A673 (cell line): ENCODE measurements around the gene PIP4K2C. TPM values are rescaled to one million over a fixed set of nuclear protein-coding genes. Genes with fewer than 3 reads are reported as not detected.

Experiments used
- BruUV-seq: library from RNA; stranded (reverse); fragments of 400-500 nt; replicated peaks from 2 replicates; lab custom pipeline; 2021; lab: Mats Ljungman, UMichigan
- CTCF ChIA-PET: fragments of 300-600 bp; sonication (Branson Sonifier 250); formaldehyde crosslinking; loops from one replicate; lab custom pipeline; 2022; ENCODE audit warnings: antibody characterized with exemption; lab: Charles Lee
- POLR2A ChIA-PET: fragments of 300-600 bp; sonication (Branson Sonifier 250); formaldehyde crosslinking; loops from one replicate; lab custom pipeline; 2022; ENCODE audit warnings: antibody characterized with exemption; ENCODE audit not compliant: low non-redundant PET; lab: Charles Lee
- DNase-seq: peaks from one replicate; pipeline ENCODE4 v3.0.0-alpha.2; 2015; ENCODE audit warnings: low spot score
- H3K27ac ChIP-seq: fragments of 200-600 bp; sonication (generic); 2 replicates; pipeline ENCODE4 v1.5.1; 2016; ENCODE audit warnings: mixed run types, low read depth, mild to moderate bottlenecking, mixed read lengths, antibody characterized with exemption, low read length; ENCODE audit not compliant: poor library complexity, severe bottlenecking
- H3K27me3 ChIP-seq: fragments of 200-600 bp; sonication (generic); replicated peaks from 2 replicates; pipeline ENCODE4 v1.6.1; 2017; ENCODE audit warnings: mixed run types, low read depth, mild to moderate bottlenecking, mixed read lengths, antibody characterized with exemption, low read length; ENCODE audit not compliant: insufficient read depth, poor library complexity
- H3K36me3 ChIP-seq: fragments of 200-600 bp; sonication (generic); 2 replicates; pipeline ENCODE4 v1.6.1; 2016; ENCODE audit warnings: mixed run types, mild to moderate bottlenecking, mixed read lengths, antibody characterized with exemption, low read length; ENCODE audit not compliant: insufficient read depth, poor library complexity, severe bottlenecking
- H3K4me1 ChIP-seq: fragments of 200-600 bp; sonication (generic); 2 replicates; pipeline ENCODE4 v1.6.1; 2017; ENCODE audit warnings: mixed run types, mild to moderate bottlenecking, mixed read lengths, antibody characterized with exemption, low read length; ENCODE audit not compliant: insufficient read depth, poor library complexity, severe bottlenecking
- H3K4me3 ChIP-seq: fragments of 200-600 bp; sonication (generic); 2 replicates; pipeline ENCODE4 v1.5.1; 2016; ENCODE audit warnings: low read depth, mixed run types, mild to moderate bottlenecking, mixed read lengths, low read length; ENCODE audit not compliant: poor library complexity, severe bottlenecking
- H3K9me3 ChIP-seq: fragments of 200-600 bp; sonication (generic); 2 replicates; pipeline ENCODE4 v1.6.1; 2016; ENCODE audit warnings: mixed run types, low read depth, mild to moderate bottlenecking, mixed read lengths, antibody characterized with exemption, low read length; ENCODE audit not compliant: poor library complexity, severe bottlenecking
- EZH2 ChIP-seq: fragments of 200-600 bp; sonication (generic); IDR thresholded peaks from 2 replicates; pipeline ENCODE4 v1.6.1; 2017; ENCODE audit warnings: borderline replicate concordance, low read depth, mild to moderate bottlenecking, mixed read lengths, antibody characterized with exemption, low read length; ENCODE audit not compliant: poor library complexity, severe bottlenecking
- intact Hi-C: fragments of 100-400 bp; cut with micrococcal nuclease; formaldehyde crosslinking; loops from one replicate; pipeline ENCODE4 v1.10.0; 2022; ENCODE audit not compliant: unreplicated experiment
- total RNA-seq: library from RNA; stranded (reverse); gene quantifications from 2 replicates; pipeline ENCODE4 v1.2.3, GENCODE V29; 2021
- TF ChIP-seq, protein P1 (sequence below): fragments of 300-800, 200-600 bp; sonication (generic); conservative IDR thresholded peaks from 2 replicates; pipeline ENCODE4 v1.5.1; 2017; ENCODE audit warnings: low read depth, mild to moderate bottlenecking, antibody characterized with exemption, low read length, moderate library complexity, mixed read lengths

Gene PIP4K2C
- total RNA-seq, 1 experiment from 2014 or later, result 34.9 TPM

- no peak for TF ChIP-seq EZH2
- TF ChIP-seq, protein P1, sequence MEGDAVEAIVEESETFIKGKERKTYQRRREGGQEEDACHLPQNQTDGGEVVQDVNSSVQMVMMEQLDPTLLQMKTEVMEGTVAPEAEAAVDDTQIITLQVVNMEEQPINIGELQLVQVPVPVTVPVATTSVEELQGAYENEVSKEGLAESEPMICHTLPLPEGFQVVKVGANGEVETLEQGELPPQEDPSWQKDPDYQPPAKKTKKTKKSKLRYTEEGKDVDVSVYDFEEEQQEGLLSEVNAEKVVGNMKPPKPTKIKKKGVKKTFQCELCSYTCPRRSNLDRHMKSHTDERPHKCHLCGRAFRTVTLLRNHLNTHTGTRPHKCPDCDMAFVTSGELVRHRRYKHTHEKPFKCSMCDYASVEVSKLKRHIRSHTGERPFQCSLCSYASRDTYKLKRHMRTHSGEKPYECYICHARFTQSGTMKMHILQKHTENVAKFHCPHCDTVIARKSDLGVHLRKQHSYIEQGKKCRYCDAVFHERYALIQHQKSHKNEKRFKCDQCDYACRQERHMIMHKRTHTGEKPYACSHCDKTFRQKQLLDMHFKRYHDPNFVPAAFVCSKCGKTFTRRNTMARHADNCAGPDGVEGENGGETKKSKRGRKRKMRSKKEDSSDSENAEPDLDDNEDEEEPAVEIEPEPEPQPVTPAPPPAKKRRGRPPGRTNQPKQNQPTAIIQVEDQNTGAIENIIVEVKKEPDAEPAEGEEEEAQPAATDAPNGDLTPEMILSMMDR, result no peak
- no peak for DNase-seq
- CTCF ChIA-PET, result interaction anchor here (0.6 to 1.2 kb wide), 5 partner anchors 17 to 1077 kb away, joined by 3 to 4 read pairs (median 3); partner anchors contain the start of gene ARHGEF25
- POLR2A ChIA-PET, result no interaction called here
- Histone ChIP-seq H3K4me3 (no peak overlapping the region), H3K27me3 (peaks cover 4% of the 10 kb centered on the region), H3K4me1 (no peaks in the 10 kb centered on the region), H3K9me3 (no peaks in the 10 kb centered on the region), H3K27ac (no peak overlapping the region), H3K36me3 (no peaks in the 10 kb centered on the region)
- intact Hi-C loops, result loop anchor here (5.0 kb wide), 1 partner anchor 143 kb away; no protein-coding TSS in a partner anchor
- BruUV-seq, result no TSS peak
These were observed 6.3 kb upstream of the PIP4K2C start for GRCh38 chr12:57584690-57585089.

GRCh38 chr12:57585156-57585555 is 5.8 kb upstream of the PIP4K2C start:
- Histone ChIP-seq H3K4me1 (no peaks in the 10 kb centered on the region), H3K27ac (no peak overlapping the region), H3K36me3 (no peaks in the 10 kb centered on the region), H3K9me3 (no peaks in the 10 kb centered on the region), H3K27me3 (peaks cover 4% of the 10 kb centered on the region), H3K4me3 (no peak overlapping the region)
- intact Hi-C loops, result no loop called here
- BruUV-seq, result no TSS peak
- ChIA-PET CTCF (interaction anchor here (0.6 to 1.2 kb wide), 4 partner anchors 17 to 1077 kb away, joined by 3 to 4 read pairs (median 4); no protein-coding TSS in a partner anchor), POLR2A (interaction anchor here (0.5 kb wide), 1 partner anchor 17 kb away, joined by 6 read pairs; no protein-coding TSS in a partner anchor)
- TF ChIP-seq, protein P1, result no peak
- TF ChIP-seq EZH2, result no peak
- DNase-seq, result no peak

GRCh38 chr12:57586128-57586527 is 4.9 kb upstream of the PIP4K2C start:
- no peak for TF ChIP-seq EZH2
- TF ChIP-seq, protein P1, result no peak
- BruUV-seq, result no TSS peak
- peaks cover 4% of the 10 kb centered on the region for H3K27me3 ChIP-seq
- H3K27ac ChIP-seq, result no peak overlapping the region
- intact Hi-C loops, result no loop called here
- H3K4me3 ChIP-seq, result no peak overlapping the region
- H3K9me3 ChIP-seq, result no peaks in the 10 kb centered on the region
- peaks cover 4% of the 10 kb centered on the region for H3K4me1 ChIP-seq
- no peaks in the 10 kb centered on the region for H3K36me3 ChIP-seq
- ChIA-PET CTCF (interaction anchor here (0.6 kb wide), 1 partner anchor 37 kb away, joined by 9 read pairs; no protein-coding TSS in a partner anchor), POLR2A (no interaction called here)
- no peak for DNase-seq
